Psoas muscle (tissue), 8 donors: ENCODE data around the gene OGFOD1. TPM values are rescaled to one million over a fixed set of nuclear protein-coding genes. Genes with fewer than 3 reads are reported as not detected.

Experiments
- ATAC-seq, 4 donors: fragments of 200-7000 bp; cut with Tn5 transposase; one replicate each; pipeline ENCODE4 v1.9.1; 2020; ENCODE audit warnings: moderate library complexity in 3 of 4, mild to moderate bottlenecking in 2 of 4
- DNase-seq, 2 donors: peaks; one replicate each; pipeline ENCODE4 v3.0.0-alpha.2; 2020
- H3K27ac ChIP-seq: fragments of 200-600 bp; one replicate; pipeline ENCODE4 v1.8.0; 2022
- H3K27me3 ChIP-seq, 3 donors: fragments of 200-600 bp in 1 of 3; one replicate each; pipeline versions ENCODE4 v1.6.1 to v1.8.0; 2013 to 2022; ENCODE audit warnings: low read length in 2 of 3, mild to moderate bottlenecking in 2 of 3, moderate library complexity in 1 of 3; ENCODE audit not compliant: insufficient read depth in 3 of 3
- H3K36me3 ChIP-seq, 2 donors: fragments of 200-600 bp in 1 of 2; one replicate each; pipeline versions ENCODE4 v1.6.1 to v1.8.0; 2013 to 2022; ENCODE audit warnings: low read depth in 1 of 2, mild to moderate bottlenecking in 1 of 2, moderate library complexity in 1 of 2; ENCODE audit not compliant: insufficient read depth in 1 of 2
- H3K4me1 ChIP-seq: fragments of 200-600 bp; one replicate; pipeline ENCODE4 v1.8.0; 2022
- H3K4me3 ChIP-seq: fragments of 200-600 bp; one replicate; pipeline ENCODE4 v1.8.0; 2022; ENCODE audit warnings: mild to moderate bottlenecking
- H3K9me3 ChIP-seq: fragments of 200-600 bp; one replicate; pipeline ENCODE4 v1.8.0; 2022
- WGBS, 3 donors: extraction: QIAGEN DNeasy Blood & Tissue Kit; methylation state at CpG; one replicate each; pipeline versions ENCODE4 v1.1.6 to v1.1.7; 2013; 5-methylcytosine and 5-hydroxymethylcytosine counted together
- intact Hi-C, 2 donors: fragments of 100-400 bp; cut with DNase I; formaldehyde crosslinking; loops; one replicate each; pipeline versions ENCODE4 v1.11.0 to v1.14.2; 2022
- polyA plus RNA-seq, 3 donors: library from polyadenylated mRNA; stranded (reverse); fragments of 200-250 nt; gene quantifications; one replicate each; pipeline ENCODE4 v1.2.3, GENCODE V29; 2013
- total RNA-seq, 4 donors: library from RNA; stranded (reverse); fragmentation: NEBNext Ultra II Directional in 2 of 4; extraction: Animal tissue kit (Norgen Biotek cat#: 25700) in 2 of 4; gene quantifications; one replicate each; pipeline versions ENCODE4 v1.2.1 to v1.2.4, GENCODE V29; 2021 to 2023
- TF ChIP-seq, protein P1 (sequence below): fragments of 200-600 bp; IDR thresholded peaks from one replicate; pipeline ENCODE4 v1.8.0; 2022; ENCODE audit warnings: antibody characterized with exemption
- donor health status: healthy with polysubstance abuse.
- donor health status: DM: no; HTN: no; CAD: no; lungs with moderate emphysema.
- donor health status: Bipolar disorder and iron deficiency.
- donor health status: healthy.
- donor health status: DM: yes; HTN: yes; CAD: no.
- donor health status: DM: no; HTN: no; CAD: no.
- donor health status: DM: no; HTN: no; CAD: no.
- donor health status: DM: yes; HTN: yes; CAD: no.

OGFOD1 gene
- total and polyA plus RNA-seq, 7 donors = 40.9 to 100 (median 65.0) TPM

DNA sequence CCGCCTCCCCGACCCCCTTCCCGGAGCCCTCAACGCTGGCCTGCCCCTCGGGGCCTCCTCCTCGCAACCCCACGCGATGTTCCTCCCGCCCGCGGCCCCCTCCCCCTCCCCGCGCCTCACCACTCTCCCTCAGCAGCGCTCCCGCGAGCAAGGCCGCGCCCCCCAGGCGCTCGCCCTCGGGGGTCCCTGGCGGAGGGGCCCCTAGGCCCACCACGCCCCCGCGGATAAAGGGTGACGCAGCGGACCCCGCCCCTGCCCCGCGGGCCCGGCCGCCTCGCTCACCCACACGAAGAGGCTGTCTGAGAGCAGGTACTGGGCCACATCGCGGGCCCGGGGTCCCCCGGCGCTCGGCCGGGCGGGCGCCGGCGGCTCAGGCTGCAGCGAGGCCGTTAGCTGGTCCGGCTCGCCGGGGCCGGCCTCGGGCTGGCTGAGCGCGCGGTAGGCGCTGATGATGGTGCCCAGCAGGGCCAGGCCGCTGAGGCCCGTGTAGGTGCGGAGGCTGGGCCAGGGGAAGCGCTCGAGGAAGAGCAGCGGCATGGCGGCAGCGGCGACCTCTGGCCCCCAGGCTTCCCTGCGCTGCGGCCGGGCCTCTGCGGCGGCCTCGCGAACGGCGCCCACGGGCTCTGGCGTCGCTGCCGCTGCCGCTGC, 26.4 kb upstream of the OGFOD1 start:
- TF ChIP-seq, protein P1, sequence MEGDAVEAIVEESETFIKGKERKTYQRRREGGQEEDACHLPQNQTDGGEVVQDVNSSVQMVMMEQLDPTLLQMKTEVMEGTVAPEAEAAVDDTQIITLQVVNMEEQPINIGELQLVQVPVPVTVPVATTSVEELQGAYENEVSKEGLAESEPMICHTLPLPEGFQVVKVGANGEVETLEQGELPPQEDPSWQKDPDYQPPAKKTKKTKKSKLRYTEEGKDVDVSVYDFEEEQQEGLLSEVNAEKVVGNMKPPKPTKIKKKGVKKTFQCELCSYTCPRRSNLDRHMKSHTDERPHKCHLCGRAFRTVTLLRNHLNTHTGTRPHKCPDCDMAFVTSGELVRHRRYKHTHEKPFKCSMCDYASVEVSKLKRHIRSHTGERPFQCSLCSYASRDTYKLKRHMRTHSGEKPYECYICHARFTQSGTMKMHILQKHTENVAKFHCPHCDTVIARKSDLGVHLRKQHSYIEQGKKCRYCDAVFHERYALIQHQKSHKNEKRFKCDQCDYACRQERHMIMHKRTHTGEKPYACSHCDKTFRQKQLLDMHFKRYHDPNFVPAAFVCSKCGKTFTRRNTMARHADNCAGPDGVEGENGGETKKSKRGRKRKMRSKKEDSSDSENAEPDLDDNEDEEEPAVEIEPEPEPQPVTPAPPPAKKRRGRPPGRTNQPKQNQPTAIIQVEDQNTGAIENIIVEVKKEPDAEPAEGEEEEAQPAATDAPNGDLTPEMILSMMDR = no peak
- no peaks in the 10 kb centered on the region for H3K9me3 ChIP-seq
- ATAC-seq = peak; percentile 33 to 63 (median 52)
- peak; percentile 52 to 73 for DNase-seq
- peaks cover 29% of the 10 kb centered on the region for H3K4me1 ChIP-seq
- intact Hi-C loops = no loop called here
- no peaks in the 10 kb centered on the region for H3K36me3 ChIP-seq
- 1% methylated on average over 27 to 79 of the region's 79 CpGs for WGBS, 3 donors
- H3K27ac ChIP-seq = peak overlapping the region; percentile 94
- H3K4me3 ChIP-seq = peak overlapping the region; percentile 94
- no peaks in the 10 kb centered on the region for H3K27me3 ChIP-seq

DNA sequence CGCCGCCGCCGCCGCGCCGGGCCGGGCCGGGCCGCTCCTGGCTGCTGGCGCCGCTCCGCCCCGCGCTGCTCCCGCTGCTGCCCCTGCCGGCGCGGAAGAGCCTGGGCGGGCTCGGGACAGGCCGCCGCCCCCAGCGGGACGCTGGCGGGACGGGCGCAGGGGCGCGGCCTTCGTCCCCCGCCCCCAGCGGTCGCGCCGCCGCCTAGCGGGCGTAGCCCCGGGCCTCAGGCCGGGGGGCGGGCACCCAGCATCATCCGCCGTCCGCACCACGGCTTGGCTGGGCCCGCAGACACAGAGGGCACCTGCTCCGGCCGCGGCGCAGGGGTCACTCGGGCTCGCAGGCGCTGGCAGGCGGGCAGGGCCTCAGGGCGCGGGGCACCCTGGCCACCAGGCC, 25.9 kb upstream of the OGFOD1 start, which contains the start of gene AMFR:
Gene AMFR (minus strand): TSS at position 107 of the 394 bp plus-strand sequence. CDS start 218 bp downstream, outside the sequence.
- peak within 1 kb of the TSS; percentile 94 for H3K4me3 ChIP-seq
- H3K4me1 ChIP-seq = peaks cover 26% of the 10 kb centered on the region
- intact Hi-C loops = no loop called here
- H3K36me3 ChIP-seq = peaks cover 0 to 3% of the 10 kb centered on the region in 2 donors
- ATAC-seq (peak; percentile 95 to 96 (median 96)), DNase-seq (peak; percentile 78 to 88)
- H3K9me3 ChIP-seq = no peaks in the 10 kb centered on the region
- H3K27me3 ChIP-seq = no peaks in the 10 kb centered on the region
- TF ChIP-seq, protein P1 = peak; percentile 63
- peak within 1 kb of the TSS; percentile 94 for H3K27ac ChIP-seq
- 0% methylated on average over 14 to 57 of the region's 57 CpGs for WGBS, 3 donors

DNA sequence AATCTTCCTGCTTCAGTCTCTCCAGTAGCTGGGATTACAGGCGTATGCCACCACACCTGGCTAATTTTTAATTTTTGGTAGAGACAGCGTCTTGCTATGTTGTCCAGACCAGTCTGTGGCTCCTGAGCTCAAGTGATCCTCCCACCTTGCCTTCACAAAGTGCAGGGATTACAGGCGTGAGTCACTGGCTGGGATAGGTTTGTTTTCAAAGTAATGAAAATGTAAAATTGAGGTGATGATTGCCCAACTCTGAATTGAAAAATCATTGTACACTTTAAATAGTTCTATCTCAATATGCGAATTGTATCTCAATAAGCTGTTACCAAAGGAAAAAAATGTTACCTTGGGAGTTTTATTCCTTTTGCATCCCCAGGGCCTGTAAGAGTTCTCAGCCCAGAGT, 24.8 kb upstream of the OGFOD1 start:
- intact Hi-C loops = no loop called here
- no peak for DNase-seq
- no peak for ATAC-seq
- Histone ChIP-seq H3K27me3 (no peaks in the 10 kb centered on the region), H3K4me3 (no peak overlapping the region), H3K4me1 (peaks cover 21% of the 10 kb centered on the region), H3K9me3 (no peaks in the 10 kb centered on the region), H3K27ac (no peak overlapping the region), H3K36me3 (peaks cover 4 to 13% of the 10 kb centered on the region in 2 donors)
- TF ChIP-seq, protein P1 = no peak
- WGBS, 3 donors = 92 to 95% (median 94%) methylated on average over 4 of the region's 4 CpGs

DNA sequence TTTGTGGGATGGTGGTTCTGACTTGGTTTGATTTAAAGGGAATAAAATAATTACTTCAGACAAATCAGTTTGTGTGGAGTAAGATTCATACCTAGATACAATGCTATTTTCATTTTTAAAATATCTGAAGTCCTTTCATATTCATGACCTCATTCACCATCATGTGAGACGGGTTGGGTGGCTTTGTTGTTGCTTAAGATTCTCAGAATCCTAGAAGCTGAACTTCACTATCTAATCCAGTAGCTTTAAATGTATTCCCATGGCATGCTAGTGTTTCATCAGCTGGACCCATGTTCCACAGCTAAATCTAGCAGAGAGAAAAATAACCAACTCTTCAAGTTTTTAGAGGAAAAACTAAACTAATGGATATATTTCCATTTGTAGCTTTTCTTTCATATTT, 23.3 kb upstream of the OGFOD1 start:
- WGBS, 3 donors = 28 to 62% (median 37%) methylated on average over 1 of the region's 1 CpG
- intact Hi-C loops = no loop called here
- DNase-seq (no peak), ATAC-seq (no peak)
- peaks cover 6 to 28% of the 10 kb centered on the region in 2 donors for H3K36me3 ChIP-seq
- no peaks in the 10 kb centered on the region for H3K9me3 ChIP-seq
- peaks cover 9% of the 10 kb centered on the region for H3K4me1 ChIP-seq
- no peak overlapping the region for H3K27ac ChIP-seq
- no peak overlapping the region for H3K4me3 ChIP-seq
- H3K27me3 ChIP-seq = no peaks in the 10 kb centered on the region
- TF ChIP-seq, protein P1 = no peak

DNA sequence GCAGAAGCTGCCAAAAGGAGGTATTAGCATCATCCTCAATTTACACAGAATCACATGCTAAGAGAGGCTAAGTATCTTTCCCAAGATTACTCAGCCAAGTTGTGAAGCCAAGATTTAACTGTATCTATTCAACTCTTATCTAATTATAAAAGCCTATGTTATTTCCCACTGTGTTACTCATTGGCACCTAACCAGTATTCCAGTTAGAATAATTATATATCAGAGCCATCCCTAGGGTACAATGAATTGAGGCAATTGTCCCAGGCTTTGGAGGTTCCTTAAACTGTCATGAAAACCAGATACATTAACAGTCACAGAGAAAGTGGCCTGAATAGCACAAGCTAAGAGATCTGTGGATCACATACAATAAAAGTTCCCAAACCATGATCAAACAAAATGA, 15.1 kb upstream of the OGFOD1 start:
- DNase-seq = no peak
- intact Hi-C loops = no loop called here
- Histone ChIP-seq H3K9me3 (no peaks in the 10 kb centered on the region), H3K4me3 (no peak overlapping the region), H3K27me3 (no peaks in the 10 kb centered on the region), H3K36me3 (peaks cover 5 to 83% of the 10 kb centered on the region in 2 donors), H3K27ac (no peak overlapping the region), H3K4me1 (peaks cover 10% of the 10 kb centered on the region)
- TF ChIP-seq, protein P1 = no peak
- ATAC-seq = no peak
